Upper lobe of left lung (tissue), 4 donors: ENCODE data around the gene MED13L.

Experiments
- POLR2AphosphoS5 ChIP-seq, 2 donors: sonication (generic); formaldehyde crosslinking; IDR thresholded peaks; one replicate each; pipeline ENCODE4 v1.5.1; 2017; ENCODE audit warnings: antibody characterized with exemption in 2 of 2
- TF ChIP-seq, protein P1 (sequence below), 6 experiments: fragments of 450-650 bp in 4 of 6; fragments of 200-600 bp in 2 of 6; sonication (generic) in 2 of 6; IDR thresholded peaks; one replicate each; pipeline ENCODE4 v1.5.1; 2016 to 2019; ENCODE audit warnings: antibody characterized with exemption in 6 of 6

DNA sequence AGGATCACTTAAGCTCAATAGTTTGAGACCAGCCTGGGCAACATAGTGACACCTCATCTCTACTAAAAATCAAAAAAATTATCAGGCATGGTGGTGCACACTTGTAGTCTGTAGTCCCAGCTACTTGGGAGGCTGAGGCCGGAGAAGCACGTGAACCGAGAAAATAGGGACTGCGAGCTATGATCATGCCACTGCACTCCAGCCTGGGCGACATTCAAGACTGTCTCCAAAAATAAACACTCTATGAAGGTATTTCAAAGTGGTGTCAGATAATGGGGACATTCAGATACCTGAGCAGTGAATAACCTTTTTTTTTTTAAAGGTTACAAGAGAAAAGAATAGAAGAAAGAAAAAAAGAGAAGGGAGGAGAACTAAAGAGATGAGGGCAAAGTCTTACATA is 98.1 kb downstream of the MED13L start:
- TF ChIP-seq, protein P1, sequence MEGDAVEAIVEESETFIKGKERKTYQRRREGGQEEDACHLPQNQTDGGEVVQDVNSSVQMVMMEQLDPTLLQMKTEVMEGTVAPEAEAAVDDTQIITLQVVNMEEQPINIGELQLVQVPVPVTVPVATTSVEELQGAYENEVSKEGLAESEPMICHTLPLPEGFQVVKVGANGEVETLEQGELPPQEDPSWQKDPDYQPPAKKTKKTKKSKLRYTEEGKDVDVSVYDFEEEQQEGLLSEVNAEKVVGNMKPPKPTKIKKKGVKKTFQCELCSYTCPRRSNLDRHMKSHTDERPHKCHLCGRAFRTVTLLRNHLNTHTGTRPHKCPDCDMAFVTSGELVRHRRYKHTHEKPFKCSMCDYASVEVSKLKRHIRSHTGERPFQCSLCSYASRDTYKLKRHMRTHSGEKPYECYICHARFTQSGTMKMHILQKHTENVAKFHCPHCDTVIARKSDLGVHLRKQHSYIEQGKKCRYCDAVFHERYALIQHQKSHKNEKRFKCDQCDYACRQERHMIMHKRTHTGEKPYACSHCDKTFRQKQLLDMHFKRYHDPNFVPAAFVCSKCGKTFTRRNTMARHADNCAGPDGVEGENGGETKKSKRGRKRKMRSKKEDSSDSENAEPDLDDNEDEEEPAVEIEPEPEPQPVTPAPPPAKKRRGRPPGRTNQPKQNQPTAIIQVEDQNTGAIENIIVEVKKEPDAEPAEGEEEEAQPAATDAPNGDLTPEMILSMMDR (IDR thresholded peaks at IDR 0.05), result no peak
- no peak for TF ChIP-seq POLR2AphosphoS5 (IDR thresholded peaks at IDR 0.05)
